Activated T-cell treated with anti-CD3 and anti-CD28 coated beads for 4 hours (primary cell): ENCODE measurements around the gene RBMS1.

ENCODE experiments used
- DNase-seq: peaks from one replicate; pipeline ENCODE4 v3.0.0-alpha.2; 2020

RBMS1 gene

DNA sequence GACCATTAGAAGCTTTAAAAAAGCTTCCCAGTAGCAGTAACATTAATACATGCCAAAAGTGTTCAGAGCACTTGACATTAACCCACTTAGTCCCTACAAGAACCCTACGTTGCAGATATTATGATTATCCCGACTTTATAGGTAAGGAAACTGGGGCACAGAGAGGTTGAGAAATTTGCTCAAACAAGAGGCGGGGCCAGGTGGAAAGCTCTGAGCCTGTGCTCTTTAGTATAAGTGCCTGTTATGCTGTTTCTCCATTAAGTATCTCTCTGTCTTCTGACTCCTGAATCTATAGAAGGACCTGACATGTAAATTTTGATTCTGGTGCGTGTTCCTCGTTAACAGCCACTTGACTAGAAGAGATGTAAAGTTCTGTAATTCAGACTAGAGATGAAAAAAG is 139.8 kb downstream of the RBMS1 start:
- DNase-seq: no peak

DNA sequence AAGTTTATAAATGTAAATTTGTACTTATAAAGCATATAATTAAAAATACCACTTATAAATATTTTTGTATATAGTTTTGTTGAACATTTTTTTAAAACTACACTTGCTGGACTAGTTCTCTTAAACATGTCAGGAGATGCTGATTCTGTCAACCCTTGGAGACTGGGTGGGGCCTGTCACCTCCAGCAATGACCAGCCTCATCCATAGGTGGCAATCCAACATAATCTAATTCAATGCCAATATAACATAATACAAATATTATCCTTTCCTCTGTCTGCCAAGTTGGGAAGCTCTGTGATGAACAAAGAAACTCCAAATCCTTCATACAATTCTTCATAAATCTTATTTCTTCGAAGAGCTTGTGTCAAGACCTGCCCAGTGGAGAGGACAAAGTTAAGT is 140.4 kb downstream of the RBMS1 start:
- no peak for DNase-seq

DNA sequence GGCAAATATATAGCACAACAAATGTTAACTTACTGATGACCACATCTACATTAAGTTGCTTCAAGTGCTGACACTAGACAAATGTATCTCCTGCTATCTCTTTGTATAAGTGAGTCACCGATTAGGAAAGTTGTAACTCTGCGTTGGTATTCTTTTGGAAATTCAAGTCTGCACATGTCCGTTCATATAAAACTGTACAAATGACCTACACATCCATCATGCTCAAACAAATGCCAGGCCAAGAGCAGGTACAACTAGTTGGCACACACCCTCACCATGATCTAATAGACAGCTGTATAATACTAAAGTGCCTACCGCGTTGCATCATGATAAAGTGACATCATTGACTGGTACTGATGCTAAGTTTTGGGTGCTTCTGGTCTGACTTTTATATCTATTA is 141.1 kb downstream of the RBMS1 start:
- no peak for DNase-seq

DNA sequence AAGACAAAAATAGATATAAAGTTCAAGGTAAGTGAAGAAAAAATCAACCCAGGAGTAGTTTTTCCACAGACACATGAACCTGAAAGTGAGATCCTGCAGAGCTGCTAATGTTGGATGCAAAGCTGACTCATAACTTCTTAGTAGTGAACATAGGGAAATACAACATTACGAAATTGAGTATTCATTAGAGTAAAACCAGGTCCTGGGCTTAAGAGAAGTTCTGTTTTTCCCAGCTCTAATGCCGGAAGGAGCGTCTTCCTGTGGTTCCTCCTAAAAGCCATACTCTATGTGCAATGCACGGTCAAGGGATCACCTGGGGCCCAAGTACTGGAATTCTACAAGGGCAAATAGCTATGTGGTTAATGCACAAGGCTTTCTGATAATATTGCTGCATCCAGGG is 141.7 kb downstream of the RBMS1 start:
- no peak for DNase-seq

DNA sequence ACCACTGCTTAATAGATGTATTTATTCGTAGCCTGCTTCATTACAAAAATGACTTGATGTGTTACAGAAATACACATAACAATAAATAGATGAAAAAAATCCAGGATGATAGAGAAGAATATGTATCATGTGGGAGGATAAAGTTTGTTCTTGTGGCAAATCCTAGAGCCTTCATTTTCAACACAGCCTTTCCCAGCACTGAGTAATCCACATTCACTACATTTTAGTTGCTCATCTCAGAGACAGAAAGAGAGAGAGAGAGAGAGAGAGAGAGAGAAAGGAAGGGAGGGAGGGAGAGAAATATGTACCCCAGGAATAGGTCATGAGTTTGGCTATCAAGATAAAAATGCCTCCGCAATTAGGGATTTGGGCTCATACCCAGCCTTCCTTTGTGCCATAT is 144.3 kb downstream of the RBMS1 start:
- no peak for DNase-seq

DNA sequence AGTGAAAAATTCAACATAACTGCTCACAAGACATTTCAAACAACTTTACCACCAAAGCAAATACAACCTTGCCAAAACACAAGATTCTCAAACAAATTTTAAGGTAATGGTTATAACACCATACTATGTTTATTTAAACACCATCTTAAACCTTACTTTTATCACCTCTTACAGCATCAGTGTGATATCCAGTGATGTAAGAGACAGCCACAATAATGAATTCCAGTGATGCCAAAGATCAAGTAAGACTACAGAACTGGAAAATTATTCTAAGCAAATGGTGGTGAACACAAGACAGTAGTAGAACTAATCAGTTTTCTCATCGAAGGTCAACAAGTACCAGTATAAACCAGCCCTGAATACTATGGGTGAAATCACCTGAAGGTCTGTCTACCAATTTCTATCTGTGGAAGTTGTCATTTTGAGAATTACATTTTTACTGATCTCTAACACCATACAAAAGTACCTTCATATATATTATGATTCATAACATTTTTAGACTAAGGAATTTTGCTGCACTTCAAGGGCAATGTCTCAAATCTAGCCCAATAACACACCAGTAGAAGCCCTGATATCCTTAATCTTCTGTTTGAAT is 146.2 kb downstream of the RBMS1 start:
- no peak for DNase-seq

DNA sequence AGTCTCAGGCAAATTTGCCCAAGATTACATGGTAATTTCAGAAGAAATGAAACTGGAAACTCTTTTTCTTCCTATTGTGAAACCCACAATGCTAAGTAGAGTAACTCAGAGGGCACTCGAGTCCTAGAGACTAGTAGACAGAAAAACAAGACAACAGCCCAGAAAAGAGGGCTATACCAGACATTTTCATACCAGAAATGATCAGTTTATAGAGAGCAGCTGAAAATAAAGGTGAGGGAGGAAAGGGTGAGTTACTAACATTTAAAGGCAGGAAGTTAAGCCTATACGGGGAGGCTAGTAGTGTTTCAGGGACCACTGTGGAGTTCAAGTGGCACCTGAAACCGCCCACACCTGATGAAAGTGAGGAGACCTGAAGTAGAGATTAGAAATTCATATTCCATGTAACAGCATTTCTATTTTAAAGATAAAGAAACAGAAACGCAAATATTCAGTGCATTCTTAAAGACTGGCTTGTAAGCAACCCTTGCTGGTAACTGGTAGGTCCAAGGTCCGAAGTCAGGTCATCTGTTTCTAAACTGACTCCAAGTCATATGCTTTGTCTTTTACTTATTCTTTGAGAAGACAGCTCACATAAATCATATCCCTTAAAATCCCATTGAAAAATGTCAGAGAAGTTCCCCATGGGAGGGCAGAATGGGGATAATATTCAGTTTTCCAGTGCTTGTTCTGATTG is 148.4 kb downstream of the RBMS1 start:
- no peak for DNase-seq

DNA sequence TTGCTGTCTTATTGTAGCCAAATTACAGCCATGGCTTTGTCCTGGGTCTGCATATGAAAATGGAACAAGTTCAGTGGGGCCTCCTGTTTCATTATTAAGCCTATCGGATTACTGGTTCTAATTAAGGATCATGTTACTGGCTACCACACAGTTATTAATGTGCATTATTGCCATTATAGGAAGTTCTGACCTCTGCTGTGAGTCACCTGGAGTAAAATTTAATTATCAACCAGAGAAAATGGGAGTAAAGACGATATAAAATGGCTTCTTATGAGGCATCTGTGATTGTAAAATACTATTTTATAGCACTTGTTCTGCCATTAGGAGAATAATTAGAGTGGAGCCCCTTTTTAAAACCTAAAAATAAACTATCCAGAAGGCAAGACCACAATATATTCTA is 150.2 kb downstream of the RBMS1 start:
- no peak for DNase-seq

DNA sequence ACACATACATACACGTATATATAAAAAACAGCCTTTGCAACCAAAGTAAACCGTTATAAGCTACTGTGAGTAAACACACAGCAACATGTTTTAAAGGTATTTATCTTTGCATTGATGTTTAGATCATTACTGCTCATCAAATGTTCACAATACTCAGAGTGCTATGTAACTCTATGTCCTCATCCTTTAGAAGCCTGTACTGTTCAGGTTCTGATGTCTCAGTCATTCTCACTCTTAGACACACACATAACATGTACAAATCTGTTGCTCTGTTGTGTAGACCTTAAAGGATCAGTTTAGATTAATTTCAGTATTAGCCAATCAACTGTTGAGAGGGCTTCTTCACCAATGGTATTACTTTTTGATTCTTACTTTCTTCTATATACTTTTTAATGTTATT is 153.9 kb downstream of the RBMS1 start:
- no peak for DNase-seq

DNA sequence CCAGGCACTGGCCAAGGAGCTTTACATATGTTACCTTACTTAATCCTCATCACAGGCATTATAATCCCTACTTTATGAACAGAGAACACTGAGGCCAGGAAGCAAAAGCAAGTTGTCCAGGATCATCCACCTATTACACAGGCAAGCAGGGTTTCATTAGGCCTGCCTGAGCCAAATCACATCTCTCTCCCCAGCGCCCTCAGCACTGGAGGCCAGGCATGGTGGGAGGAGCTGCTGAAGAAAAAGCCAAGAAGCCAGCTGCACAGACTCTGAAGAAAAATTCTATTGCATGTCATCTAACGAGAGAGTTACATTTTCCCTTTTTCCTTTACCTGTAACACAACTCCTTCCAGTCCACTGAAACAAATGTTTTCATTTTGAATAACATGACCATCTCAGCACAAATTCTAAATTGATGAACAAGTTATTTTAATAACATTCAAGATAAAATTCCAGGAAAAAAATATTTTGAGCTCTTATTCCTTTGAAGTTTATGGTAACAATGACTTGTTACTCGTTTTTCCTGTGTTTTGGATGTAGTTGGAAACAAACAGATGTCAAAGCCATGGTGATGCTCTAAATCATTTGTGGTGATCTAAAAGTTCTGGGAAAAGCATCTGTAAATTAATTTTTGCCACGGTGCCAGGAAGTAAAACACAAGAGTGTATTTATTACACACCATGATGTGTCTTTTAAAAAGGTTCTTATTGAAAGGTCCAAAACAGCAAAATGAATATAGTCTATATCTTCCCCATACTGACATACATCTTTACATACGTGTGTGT is 154.5 kb downstream of the RBMS1 start:
- DNase-seq: no peak

DNA sequence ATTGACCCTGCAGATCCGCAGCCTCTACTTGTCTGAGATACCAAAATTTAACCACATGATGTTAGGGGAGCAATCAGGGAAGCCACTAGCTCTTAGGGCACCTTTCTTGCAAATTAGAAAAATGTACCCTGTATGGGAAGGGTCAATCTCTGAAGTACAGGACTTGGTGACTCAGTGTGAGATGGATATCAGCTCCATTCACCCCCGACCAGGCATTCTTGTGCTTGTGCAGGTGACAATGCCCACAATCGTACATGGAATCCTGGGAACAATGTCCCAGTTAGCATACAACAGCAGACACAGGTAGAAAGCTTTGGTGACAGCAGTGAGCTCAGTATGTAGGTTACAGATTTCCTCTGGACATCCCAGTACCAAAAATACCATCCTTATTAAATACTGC is 155.9 kb downstream of the RBMS1 start:
- no peak for DNase-seq

DNA sequence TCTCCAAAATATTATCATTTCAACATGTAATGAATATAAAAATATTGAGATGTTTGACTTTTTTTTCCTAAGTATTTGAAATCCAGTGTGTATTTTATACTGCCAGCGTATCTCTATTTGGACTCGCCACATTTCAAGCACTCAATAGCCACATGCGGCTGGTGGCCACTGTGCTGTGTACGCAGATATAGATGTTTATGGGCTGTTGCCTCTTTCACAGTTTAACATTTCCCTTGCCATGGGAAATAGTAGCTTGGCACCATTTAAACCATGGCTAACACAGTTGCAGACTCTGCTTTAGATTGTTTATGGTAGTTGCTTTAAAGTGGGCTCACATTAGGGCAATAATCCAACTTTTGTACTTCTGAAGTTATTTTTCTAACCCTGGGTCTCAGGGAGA is 157.0 kb downstream of the RBMS1 start:
- DNase-seq: no peak

DNA sequence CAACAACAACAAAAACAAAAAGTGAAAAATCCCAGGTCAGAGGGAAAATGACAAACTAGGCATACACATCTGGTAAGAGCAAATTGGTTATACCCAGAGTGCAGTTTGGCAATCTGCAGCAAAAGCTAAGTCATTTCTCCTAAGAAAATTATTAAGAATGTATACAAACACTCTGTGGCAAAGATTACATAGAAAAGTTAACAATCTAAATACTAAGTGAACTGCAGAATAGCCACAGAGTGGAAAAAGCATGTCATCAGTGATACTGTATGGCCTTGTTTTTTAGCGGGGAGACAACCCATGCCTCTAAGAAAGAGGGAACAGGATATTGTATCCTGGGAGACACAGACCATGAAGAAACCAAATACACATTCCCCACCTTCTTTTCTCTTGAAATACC is 157.5 kb downstream of the RBMS1 start:
- DNase-seq: no peak

DNA sequence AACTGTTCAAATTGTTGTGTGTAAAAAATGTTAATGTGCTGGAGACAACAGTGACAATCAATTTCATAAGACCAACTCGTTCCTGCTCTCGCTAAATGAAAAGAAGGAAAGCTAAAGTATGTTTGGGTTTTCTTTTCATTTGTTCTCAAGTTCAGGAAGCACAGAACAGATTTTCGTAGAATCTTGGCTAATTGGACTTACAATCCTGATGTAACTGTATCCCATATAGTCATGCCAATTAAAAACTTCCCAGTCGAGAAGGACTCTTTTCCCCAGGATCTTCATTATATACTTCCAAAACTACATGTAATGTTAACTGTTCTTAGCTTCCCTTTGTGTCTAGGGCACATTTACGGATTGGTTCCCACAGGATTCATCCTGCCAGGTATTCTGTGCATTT is 158.2 kb downstream of the RBMS1 start:
- no peak for DNase-seq

DNA sequence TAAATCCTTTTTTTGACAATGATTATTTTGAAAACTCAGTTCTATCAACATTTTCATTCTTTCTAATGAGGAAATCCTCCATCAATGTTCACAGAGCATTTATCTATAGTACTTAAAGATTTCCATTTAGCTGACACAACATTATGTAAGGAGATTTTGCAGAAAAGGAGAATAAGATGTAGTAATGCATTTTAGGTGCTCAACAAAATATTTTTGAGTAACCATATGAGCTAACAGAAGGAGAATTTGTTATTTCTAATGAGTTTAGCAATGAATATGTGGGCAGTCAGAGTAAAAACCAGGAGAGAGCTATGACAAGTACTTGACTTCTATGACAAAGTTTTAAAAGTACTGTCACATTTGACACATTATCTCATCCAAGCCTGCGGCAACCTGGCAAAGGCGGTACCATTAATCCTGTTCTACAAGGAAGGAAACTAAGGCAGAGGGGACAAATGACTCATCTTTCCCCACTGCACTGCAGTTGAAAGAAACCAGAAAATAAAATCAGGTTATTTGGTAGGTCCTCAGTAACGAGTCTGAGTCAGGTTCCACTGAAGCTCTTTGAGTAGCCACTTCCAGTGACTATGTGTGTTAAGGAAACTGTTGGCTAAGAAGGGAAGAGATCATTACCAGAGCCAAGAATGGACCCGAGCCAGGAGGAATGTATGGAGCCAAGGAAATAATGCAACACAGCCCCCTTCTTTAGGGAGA is 159.4 kb downstream of the RBMS1 start:
- no peak for DNase-seq

DNA sequence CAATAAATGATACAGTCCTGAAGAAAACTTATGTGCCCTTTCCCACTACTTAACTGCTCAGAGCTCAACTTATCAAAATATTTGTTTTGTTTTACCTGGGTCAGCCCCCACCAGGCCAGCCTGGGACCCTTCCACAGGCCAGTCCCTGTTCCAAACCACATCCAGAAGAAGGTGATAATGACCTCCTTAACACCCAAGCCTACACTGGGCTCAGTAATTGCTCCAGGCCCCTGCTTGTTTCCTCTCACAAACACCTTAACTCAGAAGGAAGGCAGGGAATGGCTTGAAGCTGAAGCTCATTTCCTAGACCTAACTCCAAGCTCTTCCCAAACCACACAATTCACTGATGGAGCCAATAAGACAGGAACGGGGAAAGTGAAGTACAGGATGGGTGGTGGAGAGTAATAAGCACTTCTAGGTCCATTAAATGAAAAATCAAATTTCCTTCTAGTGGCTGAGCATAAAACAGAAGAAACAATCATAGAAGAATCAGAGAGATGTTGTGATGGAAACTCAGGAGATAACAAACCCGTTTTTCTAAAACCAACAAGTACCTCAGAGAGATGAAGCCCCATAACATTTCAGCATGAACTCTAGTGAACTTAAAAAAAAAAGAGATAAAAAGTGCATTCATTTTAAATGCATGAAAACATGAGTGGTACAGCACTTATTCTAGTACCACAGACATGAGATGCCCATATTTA is 160.1 kb downstream of the RBMS1 start:
- DNase-seq: no peak

DNA sequence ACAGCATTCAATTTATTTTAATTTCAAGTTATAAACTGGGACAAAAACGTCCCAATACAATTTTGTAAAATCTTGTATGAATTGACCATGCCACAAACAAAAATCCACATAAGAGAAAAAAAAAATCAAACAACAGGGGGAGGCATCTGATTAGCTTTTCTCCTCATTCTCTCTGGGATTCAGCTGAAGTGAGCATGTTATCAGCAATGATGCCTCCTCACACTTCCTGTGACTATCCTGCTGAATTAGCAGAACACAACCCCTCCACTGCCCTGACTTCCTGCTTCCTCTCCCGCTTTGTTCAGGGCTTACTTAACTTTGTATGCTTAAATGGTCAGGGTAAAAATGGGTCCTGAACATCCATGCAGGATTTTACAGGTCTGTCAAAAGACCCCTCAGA is 161.3 kb downstream of the RBMS1 start:
- no peak for DNase-seq

DNA sequence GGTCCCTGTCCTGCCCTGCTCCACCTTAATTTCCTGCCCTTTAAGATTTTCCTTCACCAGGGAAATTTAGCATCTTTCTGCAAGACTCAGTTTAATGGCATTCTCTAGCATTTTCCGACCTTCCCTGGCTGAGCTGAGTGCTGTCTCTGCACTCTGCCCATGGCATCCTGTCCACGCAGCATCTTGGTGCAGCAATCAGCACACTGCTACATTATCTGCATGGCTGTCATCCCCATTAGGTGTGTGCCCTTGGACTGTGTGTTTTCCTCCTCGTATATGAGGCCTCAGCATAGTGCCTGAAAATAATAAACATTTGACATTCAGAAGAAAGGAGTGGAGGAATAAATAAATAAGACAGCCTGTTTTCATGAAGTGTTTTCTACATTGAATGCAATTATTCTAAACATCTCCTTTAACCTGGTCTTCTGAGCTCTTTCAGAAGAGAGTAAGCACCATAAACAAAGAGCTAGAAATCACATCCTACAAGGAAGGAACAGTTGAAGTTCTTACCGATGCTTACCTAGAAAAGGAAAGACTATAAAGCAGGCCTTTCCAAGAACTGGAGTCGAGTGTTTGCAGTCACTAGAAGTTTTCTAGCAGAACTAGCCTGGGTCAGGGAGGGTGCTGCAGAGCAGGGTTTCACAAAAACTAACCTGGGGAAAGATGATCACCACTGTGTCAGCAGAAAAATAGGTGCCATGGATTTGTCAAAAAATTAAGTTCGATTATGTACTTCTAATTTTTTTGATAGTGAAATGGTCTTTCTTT is 162.2 kb downstream of the RBMS1 start:
- DNase-seq: no peak

DNA sequence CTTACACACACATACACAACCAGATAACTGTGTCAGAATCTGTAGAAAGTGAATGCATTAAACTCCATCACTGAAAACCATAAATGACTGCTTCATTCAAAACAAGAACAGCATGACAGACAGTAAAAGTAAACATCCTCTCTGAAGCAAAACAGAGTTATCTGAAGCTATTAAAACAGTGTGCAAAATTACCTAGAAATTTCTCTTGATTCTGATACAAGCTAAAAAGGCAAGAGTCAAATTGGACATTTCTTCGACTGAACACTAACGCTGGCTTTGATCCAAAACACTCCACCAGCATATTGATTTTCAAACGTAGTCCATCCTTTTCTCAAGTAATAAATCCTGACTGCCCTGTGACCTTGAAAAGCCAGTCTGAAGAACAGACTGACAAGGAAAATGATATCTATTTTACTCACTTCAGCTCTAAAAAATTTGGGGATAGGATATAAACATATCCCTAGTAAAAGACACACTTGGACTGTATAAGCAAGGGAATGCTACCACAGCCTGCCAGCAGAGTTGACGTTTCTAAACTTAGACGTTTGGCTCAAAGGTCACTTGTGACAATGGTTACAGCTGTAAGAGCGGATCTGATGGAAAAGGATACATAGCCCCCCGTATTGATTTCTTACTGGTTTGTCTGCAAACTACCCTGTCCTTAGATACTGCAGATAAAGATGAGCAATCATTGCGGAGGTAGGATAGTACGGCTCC is 164.6 kb downstream of the RBMS1 start:
- DNase-seq: no peak

DNA sequence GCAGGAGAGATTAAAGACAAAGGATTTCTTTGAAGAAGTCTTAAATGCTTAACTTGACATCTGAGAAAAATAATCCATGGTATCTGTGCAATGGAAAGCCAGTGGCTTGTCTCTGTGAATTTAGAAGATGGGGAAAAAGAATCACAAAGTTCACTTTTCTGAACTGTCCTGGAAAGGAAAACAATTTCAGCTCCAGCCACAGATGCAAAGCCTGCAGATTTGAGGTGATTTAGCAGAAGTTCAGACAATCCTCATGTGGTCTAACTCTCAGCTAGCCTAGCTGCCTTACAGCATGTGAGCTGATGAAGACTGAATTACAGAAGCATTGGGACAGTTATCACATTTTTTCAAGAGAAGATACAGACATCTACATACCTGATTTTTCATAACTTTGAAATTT is 166.8 kb downstream of the RBMS1 start:
- DNase-seq: no peak

DNA sequence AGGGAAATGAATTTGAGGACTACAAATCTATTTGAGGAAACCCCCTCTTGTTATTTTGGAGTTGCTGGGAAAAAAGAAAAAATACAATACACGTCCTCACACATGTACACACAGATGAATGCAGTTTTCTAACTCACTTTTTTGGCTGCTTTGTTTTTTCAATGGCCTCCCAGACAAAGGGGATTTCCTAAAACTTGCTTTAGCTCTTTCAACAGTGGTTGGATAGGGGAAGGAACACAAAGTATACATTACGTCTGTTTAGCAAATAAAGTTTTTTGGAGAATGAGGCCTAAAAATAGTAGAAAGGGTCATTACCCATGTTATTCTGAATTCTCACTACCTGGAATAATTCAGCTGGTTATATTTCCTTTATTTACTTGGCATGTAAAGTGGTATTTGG is 168.2 kb downstream of the RBMS1 start:
- no peak for DNase-seq

DNA sequence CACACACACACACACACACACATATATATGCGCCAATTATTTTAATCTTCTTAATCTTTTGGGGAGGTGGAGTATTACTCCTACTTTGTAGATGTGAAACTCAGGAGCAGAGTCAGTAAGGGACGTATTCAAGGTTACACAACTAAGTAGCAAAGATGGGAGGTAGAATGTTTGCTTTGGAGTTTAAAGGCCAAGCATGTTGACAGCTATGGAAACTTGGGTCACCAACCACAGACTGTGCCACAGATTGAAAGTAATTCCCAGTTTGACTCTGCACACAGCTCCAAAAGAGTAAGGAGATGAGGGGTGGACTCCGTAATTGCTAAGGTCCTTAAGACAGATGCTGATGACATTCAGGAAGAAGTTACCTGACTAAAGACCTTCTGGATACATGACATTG is 168.7 kb downstream of the RBMS1 start:
- DNase-seq: no peak
